ENCODE measurements around the gene USP34.
"Not testable (repeated sequence)": the region's sequence is repeated elsewhere in the genome, so short reads cannot be mapped to it uniquely, and the experiment has no call there.

Gene USP34

GRCh38 chr2:61149074-61149473 is 321.8 kb downstream of the USP34 start:
- no peak overlapping the region for H3K4me3 ChIP-seq (ENCODE audit: low read depth, low read length)
- no peak for DNase-seq
- peaks cover 10% of the 10 kb centered on the region for H3K36me3 ChIP-seq (replicated peaks)
- no peak for TF ChIP-seq CTCF (IDR thresholded peaks at IDR 0.05; ENCODE audit: low read depth, low read length, missing control alignments)
- in situ Hi-C loops (cut with HindIII; ENCODE audit: low pct_ligation_motif_present, low sequenced_read_pairs) = no loop called here
- H3K27ac ChIP-seq = no peak overlapping the region
- H3K27me3 ChIP-seq (replicated peaks) = no peaks in the 10 kb centered on the region

DNA sequence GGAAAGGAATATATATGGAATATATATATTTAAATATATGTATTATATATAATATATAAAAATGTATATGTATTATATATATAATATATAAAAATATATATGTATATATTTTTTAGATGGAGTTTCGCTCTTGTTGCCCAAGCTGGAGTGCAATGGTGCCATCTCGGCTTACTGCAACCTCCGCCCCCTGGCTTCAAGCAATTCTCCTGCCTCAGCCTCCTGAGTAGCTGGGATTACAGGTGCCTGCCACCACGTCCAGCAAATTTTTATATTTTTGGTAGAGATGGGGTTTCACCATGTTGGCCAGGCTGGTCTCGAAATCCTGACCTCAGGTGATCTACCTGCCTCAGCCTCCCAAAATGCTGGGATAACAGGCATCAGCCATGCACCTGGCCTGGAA is 322.8 kb downstream of the USP34 start:
- H3K27me3 ChIP-seq (replicated peaks); DNase-seq; in situ Hi-C loops (cut with HindIII; ENCODE audit: low pct_ligation_motif_present, low sequenced_read_pairs); H3K4me3 ChIP-seq (ENCODE audit: low read depth, low read length); H3K27ac ChIP-seq: not testable (repeated sequence)
- H3K36me3 ChIP-seq (replicated peaks) = peaks cover 10% of the 10 kb centered on the region

DNA sequence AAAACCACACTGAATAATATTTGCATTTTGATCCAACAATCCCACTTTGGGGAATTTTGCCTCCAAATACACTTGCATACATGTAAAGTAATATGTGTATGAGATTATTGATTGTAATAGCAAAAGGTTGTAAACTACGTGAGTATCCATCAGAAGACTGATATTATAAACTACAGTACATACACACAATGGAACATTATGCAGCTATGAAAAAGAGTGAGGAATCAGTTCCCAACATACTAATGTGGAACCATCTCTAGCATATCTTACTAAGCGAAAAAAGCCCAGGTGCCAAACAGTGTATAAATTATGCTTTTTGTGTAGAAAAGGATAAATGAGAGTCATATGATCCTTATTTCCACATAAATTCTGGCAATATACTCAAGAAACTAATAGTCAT is 324.9 kb downstream of the USP34 start:
- no peak for DNase-seq
- TF ChIP-seq CTCF (IDR thresholded peaks at IDR 0.05; ENCODE audit: low read depth, low read length, missing control alignments) = no peak
- H3K27me3 ChIP-seq (replicated peaks) = no peaks in the 10 kb centered on the region
- in situ Hi-C loops (cut with HindIII; ENCODE audit: low pct_ligation_motif_present, low sequenced_read_pairs) = no loop called here
- H3K27ac ChIP-seq = no peak overlapping the region
- no peak overlapping the region for H3K4me3 ChIP-seq (ENCODE audit: low read depth, low read length)
- H3K36me3 ChIP-seq (replicated peaks) = peaks cover 5% of the 10 kb centered on the region

GRCh38 chr2:61144697-61145268 is 326.1 kb downstream of the USP34 start:
- in situ Hi-C loops (cut with HindIII; ENCODE audit: low pct_ligation_motif_present, low sequenced_read_pairs) = no loop called here
- H3K27ac ChIP-seq = peak overlapping the region; percentile 79
- no peaks in the 10 kb centered on the region for H3K27me3 ChIP-seq (replicated peaks)
- peaks cover 5% of the 10 kb centered on the region for H3K36me3 ChIP-seq (replicated peaks)
- peak; percentile 97 for DNase-seq
- peak overlapping the region; percentile 74 for H3K4me3 ChIP-seq (ENCODE audit: low read depth, low read length)
- peak; percentile 15 for TF ChIP-seq CTCF (IDR thresholded peaks at IDR 0.05; ENCODE audit: low read depth, low read length, missing control alignments)

DNA sequence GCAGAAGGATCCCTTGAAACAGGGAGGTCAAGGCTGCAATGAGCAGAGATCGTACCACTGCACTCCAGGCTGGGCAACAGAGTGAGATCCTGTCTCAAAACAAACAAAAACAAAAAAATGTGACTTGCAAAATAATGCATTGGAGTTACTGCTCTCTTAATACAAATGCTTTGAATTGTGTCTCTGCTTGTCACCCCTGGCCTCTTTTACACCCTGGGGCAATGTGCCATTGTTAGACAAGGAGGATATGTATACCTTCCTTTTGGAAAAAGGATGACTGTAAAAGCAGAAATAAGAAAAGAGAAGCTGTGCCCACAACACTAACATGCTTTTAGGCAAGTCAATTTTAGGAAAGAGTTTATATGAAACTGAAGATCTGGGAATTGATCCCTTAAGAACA is 329.7 kb downstream of the USP34 start:
- H3K27me3 ChIP-seq (replicated peaks) = no peaks in the 10 kb centered on the region
- no peak overlapping the region for H3K27ac ChIP-seq
- no peak for TF ChIP-seq CTCF (IDR thresholded peaks at IDR 0.05; ENCODE audit: low read depth, low read length, missing control alignments)
- no peak for DNase-seq
- H3K4me3 ChIP-seq (ENCODE audit: low read depth, low read length) = no peak overlapping the region
- in situ Hi-C loops (cut with HindIII; ENCODE audit: low pct_ligation_motif_present, low sequenced_read_pairs) = no loop called here
- H3K36me3 ChIP-seq (replicated peaks) = no peaks in the 10 kb centered on the region

DNA sequence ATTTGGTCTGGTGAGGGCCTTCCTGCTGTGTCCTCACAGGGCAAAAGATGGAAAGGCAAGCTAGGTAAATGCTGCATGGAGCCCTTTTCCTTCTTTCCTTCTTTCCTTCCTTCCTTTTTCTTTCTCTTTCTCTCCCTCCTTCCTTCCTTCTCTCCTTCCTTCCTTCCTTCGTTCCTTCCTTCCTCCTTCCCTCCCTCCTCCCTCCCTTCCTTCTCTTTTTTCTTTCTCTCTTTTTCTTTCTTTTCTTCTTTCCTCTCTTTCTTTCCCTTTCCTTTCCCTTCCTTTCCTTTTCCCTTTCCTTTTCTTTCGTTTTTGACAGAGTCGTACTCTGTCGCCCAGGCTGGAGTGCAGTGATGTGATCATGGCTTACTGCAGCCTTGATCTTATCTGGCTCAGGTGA is 332.0 kb downstream of the USP34 start:
- Histone ChIP-seq H3K36me3 (replicated peaks) (no peaks in the 10 kb centered on the region), H3K27me3 (replicated peaks) (no peaks in the 10 kb centered on the region), H3K4me3 (ENCODE audit: low read depth, low read length) (no peak overlapping the region), H3K27ac (no peak overlapping the region)
- no peak for DNase-seq
- no peak for TF ChIP-seq CTCF (IDR thresholded peaks at IDR 0.05; ENCODE audit: low read depth, low read length, missing control alignments)
- in situ Hi-C loops (cut with HindIII; ENCODE audit: low pct_ligation_motif_present, low sequenced_read_pairs) = no loop called here

Measured in brain microvascular endothelial cell (primary cell).